ENCODE data around the gene FAM234B.

- TF ChIP-seq CTCF (IDR thresholded peaks at IDR 0.05) (no peak), POLR2A (IDR thresholded peaks at IDR 0.05) (no peak)
These were observed 35.3 kb upstream of the FAM234B start for GRCh38 chr12:13008741-13009380.
